Hippocampal formation (tissue), 2 donors: ENCODE data around the gene ARHGEF28.

Source experiments
- DNase-seq, 2 donors: peaks; one replicate each; lab custom pipeline; 2025; lab: John Stamatoyannopoulos, UW

The ARHGEF28 gene

GRCh38 chr5:73619606-73620333 lies 6.2 kb upstream of the ARHGEF28 start:
- DNase-seq: no peak

GRCh38 chr5:73620334-73620687 lies 5.7 kb upstream of the ARHGEF28 start:
- DNase-seq: no peak

DNA sequence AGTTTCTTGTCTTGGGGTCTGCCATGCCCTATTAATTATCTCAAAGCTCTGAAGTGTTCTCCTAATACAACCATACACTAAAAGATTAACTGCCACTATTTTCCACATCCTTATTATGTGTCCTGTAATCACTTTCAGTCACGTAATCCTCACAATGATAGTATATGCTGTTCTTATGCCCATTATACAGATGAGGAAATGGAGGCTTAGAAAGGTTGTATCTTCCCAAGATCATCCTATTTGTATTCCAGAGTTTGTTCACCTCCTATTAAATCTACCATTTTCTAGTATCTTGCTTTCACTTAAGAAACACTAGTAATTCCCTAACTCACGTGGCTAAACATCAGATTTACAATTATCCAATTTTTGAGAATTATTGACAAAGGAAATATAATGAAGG lies 2.9 kb upstream of the ARHGEF28 start:
- no peak for DNase-seq

GRCh38 chr5:73623901-73624404 lies 2.0 kb upstream of the ARHGEF28 start:
- DNase-seq: no peak

GRCh38 chr5:73624888-73625287 lies 1.1 kb upstream of the ARHGEF28 start:
- no peak for DNase-seq

DNA sequence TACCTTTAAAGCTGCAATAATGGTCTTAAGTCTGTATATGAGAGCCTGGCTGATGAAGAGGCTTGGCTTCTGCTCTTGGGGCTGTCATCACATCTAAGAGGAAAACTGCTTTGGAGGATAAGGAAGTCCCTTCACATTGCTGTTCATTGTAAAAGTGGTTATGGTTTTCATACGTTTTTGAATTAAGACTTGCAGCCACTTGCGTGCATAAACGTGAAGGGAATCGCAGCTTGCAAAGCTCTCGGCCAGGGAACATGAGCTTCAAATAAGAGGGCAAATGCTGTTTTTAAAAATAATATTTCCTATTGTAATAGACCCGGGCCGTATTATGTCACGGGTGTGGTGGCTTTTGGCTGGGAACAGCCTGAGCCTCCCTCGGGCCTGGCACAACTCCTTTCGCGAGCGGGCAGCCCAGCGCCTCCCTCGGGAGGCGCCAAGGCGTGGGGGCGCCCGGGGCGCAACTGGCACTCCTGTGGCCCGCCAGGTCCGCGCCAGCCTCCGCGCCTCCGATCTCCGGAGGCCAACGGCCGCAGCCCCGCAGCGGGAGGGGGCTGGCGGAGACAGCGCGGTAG lies 538 bp upstream of the ARHGEF28 start:
- DNase-seq: no peak

DNA sequence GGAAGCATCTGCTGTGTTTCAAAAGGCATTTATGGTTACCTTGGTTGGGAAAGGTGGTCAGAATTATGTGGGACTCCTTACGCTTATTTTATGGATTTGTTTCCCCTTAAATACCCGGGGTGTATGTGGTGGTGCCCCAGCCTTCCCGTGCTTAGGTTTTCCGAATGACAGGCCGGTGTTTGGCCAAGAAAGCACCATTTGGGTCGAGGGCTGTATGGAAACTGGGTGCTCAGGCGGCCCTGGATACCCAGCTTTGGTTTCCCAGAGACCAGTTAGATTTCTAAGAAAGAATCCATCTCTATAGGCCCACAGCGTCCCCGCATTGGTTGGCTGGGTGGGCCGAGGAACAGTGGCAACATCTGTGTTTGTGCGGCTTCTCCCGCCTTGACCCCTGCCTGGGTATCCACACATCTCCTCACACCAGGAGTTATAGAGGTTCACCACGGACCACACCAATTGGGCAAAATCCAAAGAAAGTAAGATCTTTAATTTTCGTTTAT lies 868 bp downstream of the ARHGEF28 start:
- DNase-seq: no peak

GRCh38 chr5:73629456-73629855 lies 3.5 kb downstream of the ARHGEF28 start:
- DNase-seq: no peak

DNA sequence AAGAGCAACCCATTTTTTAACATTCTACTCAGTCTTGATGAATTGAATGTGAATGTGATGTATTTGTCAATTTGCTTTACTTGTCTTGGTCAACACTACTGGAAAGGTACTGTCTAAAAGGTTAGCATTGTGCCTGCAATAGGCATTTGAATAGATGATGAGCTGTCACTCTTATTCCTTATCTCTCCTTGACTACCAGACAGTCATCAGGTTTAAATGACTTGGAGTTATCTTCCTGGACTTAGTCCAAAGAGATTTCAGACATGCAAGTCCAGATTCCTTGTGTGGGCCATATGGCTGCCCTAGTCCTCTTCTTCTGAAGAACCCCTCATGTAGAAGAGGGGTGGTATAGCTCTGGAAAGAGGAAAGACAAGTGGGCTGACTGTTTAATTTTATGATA lies 4.8 kb downstream of the ARHGEF28 start:
- DNase-seq: no peak

- DNase-seq: no peak
These were observed 5.5 kb downstream of the ARHGEF28 start for GRCh38 chr5:73631500-73631899.

DNA sequence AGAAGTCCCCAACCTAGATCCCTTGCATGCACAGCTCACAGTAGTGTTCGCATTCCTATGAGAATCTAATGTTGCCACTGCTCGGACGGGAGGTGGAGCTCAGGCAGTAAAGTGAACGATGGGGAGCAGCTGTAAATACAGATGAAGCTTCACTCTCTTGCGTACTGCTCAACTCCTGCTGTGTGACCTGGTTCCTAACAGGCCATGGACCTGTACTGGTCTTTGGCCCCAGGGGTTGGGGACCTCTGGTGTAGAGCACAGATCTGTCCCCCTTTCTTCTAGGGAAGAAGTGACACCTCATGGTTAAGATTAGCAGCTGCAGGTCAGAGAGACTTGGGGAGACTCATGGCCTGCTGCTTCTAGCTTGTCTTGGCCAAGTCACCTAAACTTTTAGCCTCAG lies 7.1 kb downstream of the ARHGEF28 start:
- DNase-seq: no peak

DNA sequence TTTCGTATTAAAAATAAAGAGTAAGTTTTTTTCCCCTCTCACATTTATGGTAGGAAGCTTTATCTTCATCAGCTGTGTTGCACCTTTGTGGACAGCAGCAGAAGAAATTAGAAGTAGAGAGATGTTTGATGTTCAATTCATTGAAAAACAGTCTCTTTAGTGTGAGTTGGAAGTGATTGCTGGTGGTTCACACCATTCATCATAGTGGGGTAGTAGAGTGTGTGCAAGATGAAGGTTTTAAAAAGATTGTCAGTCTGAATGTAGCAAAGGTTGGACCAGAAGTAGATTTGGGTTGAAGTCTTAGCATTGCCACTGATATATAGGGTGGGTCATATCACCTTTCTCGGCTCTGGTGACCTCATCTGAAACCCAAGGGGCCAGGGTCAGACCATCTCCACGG lies 10.4 kb downstream of the ARHGEF28 start:
- DNase-seq: no peak

DNA sequence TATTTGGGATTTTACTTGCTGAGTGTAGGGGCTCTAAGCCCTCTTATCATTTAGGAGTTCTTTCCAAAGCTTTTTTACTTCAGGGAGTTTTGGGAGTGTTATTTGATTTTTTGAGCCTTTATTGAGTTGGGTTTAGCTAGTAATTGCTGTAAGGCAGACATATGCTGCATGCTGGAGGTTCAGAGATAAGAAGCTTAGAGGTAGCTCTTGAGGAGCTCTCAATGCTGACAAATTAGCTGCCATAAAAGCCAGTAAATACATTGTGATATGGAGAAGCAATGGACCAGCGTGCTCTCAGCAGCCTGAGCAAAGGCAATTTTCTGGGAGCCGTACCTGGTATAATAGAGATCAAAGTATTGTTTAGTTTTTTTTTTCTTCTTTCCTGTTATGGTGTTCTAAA lies 11.6 kb downstream of the ARHGEF28 start:
- DNase-seq: no peak

DNA sequence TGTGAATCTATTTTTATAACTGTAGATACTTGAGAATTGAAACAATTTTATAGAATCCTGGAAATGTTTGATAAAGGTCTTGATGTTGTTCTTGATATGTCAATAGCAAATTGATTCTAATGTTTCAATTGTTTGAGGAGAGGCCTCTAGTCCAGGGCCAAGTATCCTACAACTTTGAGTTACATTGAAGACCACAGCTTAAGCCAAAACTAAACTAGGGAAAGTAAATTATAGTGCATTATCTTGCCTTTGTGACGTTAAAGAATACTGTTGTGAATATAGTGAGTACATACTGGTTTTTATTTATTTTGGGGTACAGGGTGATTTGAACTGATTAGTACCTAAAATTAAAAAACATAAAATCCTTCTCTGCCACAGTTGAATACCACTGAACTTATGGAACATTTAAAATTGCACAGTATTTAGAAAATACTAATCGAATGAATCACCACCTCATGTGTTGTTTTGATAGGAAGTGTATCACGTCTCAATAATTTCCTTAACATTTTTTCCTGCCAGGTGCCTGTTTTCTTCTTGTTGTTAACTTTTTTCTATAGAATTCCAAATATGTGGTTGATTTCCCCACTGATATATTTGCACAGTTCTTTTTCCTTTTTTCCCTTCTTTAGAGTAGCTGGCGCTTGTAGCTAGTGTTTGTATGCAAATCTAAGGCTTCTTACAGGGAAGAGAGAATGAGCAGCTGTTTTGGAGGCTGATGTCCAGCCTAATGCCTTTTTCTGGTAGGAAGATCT lies 12.5 kb downstream of the ARHGEF28 start:
- no peak for DNase-seq

DNA sequence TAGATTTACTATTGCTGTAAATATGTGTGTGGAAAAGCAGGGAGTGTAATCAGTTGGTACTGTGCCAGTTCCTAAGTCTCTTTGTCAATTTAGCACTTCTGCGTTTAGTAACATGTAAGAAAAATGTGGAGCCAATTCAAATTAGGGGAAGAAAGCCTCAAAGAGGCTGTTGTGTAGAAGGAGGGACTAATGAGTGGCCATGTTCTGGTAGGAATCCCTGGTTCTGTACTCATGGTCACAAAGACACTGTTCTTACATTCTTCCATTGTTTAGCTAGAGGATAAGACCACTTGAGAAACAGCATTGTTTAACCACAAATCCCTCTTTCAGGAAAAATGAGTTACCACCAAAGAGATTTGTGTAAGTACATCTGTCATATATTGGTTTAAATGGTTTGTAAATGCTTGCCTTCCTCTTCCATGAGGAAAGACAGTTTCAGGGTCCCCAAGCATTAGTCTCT lies 14.9 kb downstream of the ARHGEF28 start:
- DNase-seq: no peak

DNA sequence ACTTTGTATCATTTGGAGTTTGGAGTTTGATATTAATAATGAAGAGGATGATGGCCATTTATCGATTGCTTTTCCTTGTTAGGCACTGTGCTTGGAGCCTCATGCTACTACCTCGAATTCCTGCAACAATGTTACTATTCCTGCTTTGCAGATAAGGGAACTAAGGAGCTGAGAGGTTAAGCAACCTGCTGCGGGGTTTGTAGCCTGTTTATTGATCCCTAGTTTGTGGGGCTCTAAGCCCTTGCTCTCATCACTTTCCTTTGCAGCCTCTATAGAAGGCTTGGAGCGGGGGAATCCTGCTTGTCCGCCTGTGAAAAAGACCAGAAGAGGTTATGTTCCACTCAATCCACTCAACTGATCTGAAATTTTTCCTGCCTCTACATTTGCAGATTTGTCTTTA lies 15.8 kb downstream of the ARHGEF28 start:
- DNase-seq: no peak

DNA sequence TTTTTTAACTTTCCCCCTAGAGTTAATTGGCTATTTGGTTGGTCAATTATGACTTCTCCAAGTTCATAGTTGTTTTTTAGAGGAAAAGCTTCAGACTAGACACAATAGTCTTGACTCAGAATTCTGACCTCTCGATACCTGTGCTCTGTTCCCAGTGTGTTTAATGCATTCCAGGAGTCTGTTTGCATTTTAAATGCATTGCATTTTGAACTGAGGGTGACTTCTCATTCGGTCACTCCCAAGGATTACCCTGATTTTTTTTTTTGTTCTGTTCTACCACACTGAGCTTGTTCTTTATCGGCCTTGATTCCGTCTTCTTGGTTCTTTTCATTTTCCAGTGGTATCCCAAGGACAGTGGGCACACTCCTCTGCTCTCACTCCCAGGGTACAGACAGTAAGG lies 16.3 kb downstream of the ARHGEF28 start:
- no peak for DNase-seq

GRCh38 chr5:73644385-73644963 lies 18.5 kb downstream of the ARHGEF28 start:
- no peak for DNase-seq

DNA sequence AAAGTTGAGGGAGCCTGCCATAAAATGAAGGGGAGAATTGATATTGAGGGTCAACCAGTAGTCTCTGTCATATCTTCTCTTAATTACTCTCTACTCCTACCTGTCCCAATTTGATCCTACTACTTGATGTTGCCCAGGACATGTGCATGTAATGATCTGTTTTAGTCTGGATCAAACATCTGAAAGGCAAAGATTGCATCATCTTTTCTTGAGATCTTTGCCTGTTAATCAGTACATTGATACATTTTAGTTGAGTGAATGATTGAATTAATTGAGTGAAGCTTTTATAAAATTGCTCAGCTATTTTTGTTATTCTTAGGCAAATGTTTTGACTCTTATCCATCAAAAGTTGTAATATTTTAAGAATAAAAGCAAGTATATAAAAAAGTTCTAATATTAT lies 21.7 kb downstream of the ARHGEF28 start:
- no peak for DNase-seq

DNA sequence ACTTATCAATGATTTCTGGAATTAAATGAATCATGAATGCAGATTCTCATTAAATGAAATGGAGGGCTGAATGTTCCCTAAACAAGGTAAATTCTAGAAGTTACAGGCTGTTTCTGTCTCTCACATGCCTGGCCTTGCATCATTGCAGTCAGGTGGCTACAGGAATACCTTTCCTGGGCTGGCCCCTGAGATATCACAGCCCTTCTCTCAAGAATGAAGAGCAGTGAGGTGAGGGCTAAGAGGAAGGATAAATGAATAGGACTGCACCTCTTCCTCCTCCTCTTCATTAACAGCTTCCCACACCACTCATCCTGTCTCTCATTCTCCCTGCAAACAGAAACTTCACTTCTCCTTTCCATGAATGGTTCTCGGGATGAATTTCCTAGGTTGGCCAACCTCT lies 22.5 kb downstream of the ARHGEF28 start:
- no peak for DNase-seq

- DNase-seq: no peak
These were observed 23.9 kb downstream of the ARHGEF28 start for GRCh38 chr5:73649926-73650325.

DNA sequence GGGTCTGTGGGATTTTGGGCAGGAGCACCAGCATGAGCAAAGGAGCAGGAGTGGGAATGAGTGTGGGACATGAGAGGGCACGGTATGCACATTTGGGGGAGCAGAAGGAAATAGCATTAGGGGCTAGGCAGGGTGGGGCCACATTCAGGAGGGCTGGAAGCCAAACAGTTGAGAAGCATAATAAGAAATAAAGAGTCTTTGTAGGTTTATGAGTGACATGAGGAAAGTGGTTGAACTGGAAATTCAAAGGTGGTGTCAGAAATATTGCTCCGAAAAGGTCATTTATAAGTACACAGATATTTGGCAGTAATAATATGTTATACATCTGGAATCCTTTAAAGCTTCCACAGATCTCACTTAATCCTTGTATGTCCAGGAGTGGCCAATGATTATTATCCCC lies 26.4 kb downstream of the ARHGEF28 start:
- no peak for DNase-seq
